Esophagus mucosa (tissue), 1 donor: ENCODE results near the gene ZNF287. TPM values are rescaled to one million over a fixed set of nuclear protein-coding genes. Genes with fewer than 3 reads are reported as not detected.

Source experiments
- ATAC-seq: fragments of 200-7000 bp; cut with Tn5 transposase; one replicate; pipeline ENCODE4 v1.9.1; 2020
- total RNA-seq: library from RNA; stranded (reverse); gene quantifications from one replicate; pipeline ENCODE4 v1.2.4, GENCODE V29; 2023
- donor health status: DM: yes; HTN: yes; CAD: no.

Gene ZNF287
- total RNA-seq, 1 donor from 2014 or later = 1.9 TPM

DNA sequence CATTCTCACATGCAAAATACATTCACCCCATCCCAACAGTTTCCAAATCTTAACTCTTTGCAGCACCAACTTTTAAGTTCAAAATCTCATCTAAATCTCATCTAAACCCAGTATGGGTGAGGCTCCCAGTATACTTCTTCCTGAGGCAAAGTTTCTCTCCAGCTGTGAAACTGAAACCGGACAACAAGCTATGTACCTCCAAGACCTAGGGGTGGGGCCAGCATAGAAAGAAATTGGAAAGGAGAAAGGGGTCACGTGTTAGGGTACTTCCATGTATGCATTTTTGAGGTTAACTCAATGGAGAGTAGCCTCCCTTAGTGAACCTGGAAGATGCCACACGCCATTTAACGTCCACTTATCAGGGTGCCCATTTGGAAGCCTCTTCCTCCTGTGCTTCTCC, 53.1 kb downstream of the ZNF287 start:
- no peak for ATAC-seq

DNA sequence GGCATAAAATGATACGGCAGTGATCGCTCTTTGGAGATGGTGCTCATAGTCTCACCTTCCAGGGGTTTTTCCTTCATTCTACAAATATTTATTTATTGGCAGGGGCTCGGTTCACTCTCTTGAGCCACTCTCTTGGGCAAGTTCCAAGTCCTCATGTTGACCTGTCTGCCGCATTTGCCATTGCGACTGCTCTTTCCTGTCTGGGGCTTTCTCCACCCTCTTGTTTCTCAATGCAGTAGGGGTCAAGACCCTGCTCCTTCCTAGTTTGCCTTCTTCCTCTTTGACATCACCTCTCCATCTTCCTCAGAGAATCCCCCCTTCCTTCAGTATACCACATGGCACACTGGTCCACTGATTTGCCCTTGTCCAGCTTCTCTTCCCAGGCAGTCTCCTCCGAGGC, 55.1 kb downstream of the ZNF287 start:
- ATAC-seq = no peak

DNA sequence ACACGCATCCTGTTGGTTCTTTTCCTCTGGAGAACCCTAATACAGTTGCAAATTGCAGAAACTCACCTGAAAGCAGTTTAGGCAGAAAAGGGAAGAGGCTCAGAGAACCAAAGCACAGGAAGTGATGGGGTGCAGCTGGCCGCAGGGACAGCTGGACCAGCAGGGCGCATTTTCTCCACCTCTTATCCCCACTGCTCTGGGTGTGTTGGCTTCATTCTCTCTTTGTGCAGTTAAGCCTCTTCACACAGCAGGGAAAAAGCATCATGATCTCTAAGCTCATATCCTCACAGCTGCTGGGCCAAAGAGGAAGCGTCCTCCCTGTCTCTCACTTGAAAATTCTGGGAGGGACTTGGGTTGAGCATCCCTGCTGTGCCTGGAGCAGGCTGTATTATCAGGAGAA, 57.0 kb downstream of the ZNF287 start:
- ATAC-seq = no peak

DNA sequence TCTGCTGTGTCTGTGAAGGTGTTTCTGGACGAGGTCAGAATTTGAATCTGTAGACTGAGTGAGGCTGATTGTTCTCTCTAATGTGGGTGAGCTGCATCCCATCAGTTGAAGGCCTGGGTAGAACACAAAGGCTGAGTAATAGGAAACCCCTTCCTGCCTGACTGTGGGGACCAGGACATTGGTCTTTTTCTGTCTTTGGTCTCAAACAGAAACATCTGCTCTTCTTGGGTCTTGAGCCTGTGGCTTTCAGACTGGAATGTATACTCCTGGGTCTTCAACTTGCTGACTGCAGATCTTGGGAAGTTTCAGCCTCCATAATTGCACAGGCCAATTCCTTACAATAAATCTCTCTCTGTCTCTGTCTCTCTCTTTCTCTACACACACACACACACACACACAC, 57.4 kb downstream of the ZNF287 start:
- no peak for ATAC-seq

DNA sequence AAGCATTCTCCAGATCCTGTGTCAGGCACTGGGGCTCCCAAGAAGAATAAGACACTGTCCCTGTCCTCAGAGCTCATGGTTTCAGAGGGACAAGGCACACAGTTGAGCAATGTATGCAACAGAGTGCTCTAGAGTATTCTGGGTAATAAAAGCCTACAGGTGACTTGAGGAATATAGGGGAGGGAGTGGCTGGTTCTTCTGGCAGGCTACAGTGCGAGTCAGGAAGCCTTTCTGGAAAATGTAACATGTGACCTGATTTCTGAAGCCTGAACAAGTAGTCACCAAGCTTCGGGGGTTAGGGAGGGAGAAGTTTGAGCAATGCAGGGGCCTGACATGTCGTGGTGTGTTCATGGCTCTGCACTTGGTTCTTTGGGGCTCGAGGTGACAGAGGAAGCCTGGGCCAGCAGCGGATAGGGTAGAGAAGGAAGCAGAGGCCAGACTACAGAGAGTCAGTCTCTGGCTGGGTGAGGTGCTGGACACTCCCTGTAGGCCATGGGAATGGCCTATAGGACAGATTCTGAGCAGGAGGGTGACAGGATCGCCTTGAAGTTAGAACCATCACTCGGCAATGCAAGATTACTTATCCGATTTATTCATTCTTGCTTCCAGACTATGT, 61.0 kb downstream of the ZNF287 start:
- ATAC-seq = peak; percentile 85

DNA sequence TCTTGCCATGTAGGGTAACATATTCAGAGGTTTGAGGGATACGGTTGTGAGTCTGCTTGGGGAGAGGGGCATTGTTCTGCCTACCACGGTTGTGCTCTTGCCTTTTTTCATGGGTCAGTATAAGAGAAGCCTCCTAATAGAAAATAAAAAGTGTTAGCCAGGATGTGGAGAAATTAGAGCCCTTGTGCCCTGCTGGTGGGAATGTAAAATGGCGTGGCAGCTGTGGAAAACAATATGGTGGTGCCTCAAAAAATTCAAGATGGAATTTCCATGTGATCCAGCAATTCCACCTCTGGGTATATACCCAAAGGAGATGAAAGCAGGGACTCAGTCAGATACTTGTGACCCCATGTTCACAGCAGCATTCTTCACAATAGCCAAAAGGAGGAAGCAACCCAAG, 62.8 kb downstream of the ZNF287 start:
- ATAC-seq = no peak

DNA sequence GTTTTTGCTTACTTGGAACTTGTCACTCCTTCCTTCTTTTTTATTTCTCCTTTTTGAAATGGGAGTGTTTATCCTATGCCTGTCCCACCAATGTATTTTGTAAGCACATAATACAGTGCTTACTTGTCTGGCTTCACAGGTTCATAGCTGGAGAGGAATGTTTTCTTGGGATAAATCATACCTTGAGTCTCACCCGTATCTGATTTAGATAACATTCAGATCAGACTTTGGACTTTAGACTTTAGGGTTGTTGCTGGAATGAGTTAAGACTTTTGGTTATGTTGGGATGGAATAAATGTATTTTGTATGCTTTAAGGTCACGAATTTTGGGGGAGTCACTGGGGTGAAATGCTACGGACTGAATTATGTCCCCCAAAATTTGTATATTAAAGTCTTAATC, 64.0 kb downstream of the ZNF287 start:
- no peak for ATAC-seq

Other genes with a start within 250 kb of the ZNF287 start
- gene CENPV, start 215.7 kb downstream of the ZNF287 start, total RNA-seq = 1.2 TPM
- 475 TPM for gene UBB, start 188.1 kb downstream of the ZNF287 start, total RNA-seq
- gene TRPV2, start 153.6 kb downstream of the ZNF287 start, total RNA-seq = 2.7 TPM
- 0.08 TPM for gene LRRC75A, start 77.0 kb downstream of the ZNF287 start, total RNA-seq
- gene ZNF624, start 84.6 kb upstream of the ZNF287 start, total RNA-seq = 2.7 TPM
- 1.4 TPM for gene CCDC144A, start 121.0 kb upstream of the ZNF287 start, total RNA-seq